ENCODE data around the gene GCSH. TPM values are rescaled to one million over a fixed set of nuclear protein-coding genes. Genes with fewer than 3 reads are reported as not detected.
A peak's percentile ranks its signal among the peaks of the same experiment; 100 is the strongest.

Gene GCSH
- polyA plus RNA-seq, 3 donors, result 0.77 to 2.0 (median 1.0) TPM

GRCh38 chr16:81094771-81095251 is 1.4 kb downstream of the GCSH start:
- H3K36me3 Mint-ChIP-seq, result no peaks in the 10 kb centered on the region
- intact Hi-C loops (cut with micrococcal nuclease), result loop anchor here (5.0 to 10.0 kb wide), 5 partner anchors 58 to 640 kb away; partner anchors contain the start of genes ATMIN (in 1 of the 2), CENPN (in 1 of the 2), CMC2 (in 1 of the 2) and GAN (in 1 of the 2)
- Histone ChIP-seq H3K79me2 (ENCODE audit: insufficient read depth, low read length) (no peaks in the 10 kb centered on the region), H3K4me1 (ENCODE audit: control insufficient read depth in 1 of 2, insufficient read depth in 2 of 2, low read length in 2 of 2) (peaks cover 9 to 16% of the 10 kb centered on the region in 2 donors), H4K20me1 (ENCODE audit: insufficient read depth, low read length) (no peaks in the 10 kb centered on the region), H3K27me3 (ENCODE audit: control insufficient read depth in 2 of 2, insufficient read depth in 2 of 2, low read length in 2 of 2) (peaks cover 0 to 7% of the 10 kb centered on the region in 2 donors), H3K9me3 (replicated peaks in 1 of 2; ENCODE audit: control insufficient read depth in 1 of 2, insufficient read depth in 1 of 2, low read length in 2 of 2) (no peaks in the 10 kb centered on the region), H3K36me3 (replicated peaks in 1 of 2; ENCODE audit: control insufficient read depth in 1 of 2, insufficient read depth in 2 of 2, low read length in 2 of 2) (no peaks in the 10 kb centered on the region), H3K9ac (ENCODE audit: insufficient read depth, low read length, poor library complexity, severe bottlenecking) (no peak overlapping the region), H3K4me2 (replicated peaks; ENCODE audit: extremely low read depth, low read length, poor library complexity, severe bottlenecking) (peak overlapping the region; percentile 94), H3K4me3 (replicated peaks in 1 of 3; ENCODE audit: low read depth in 2 of 3, low read length in 3 of 3) (no peak overlapping the region), H3K27ac (ENCODE audit: low read depth in 1 of 2, low read length in 2 of 2) (no peak overlapping the region), H2AFZ (ENCODE audit: insufficient read depth, low read depth, low read length, poor library complexity, severe bottlenecking) (peak overlapping the region; percentile 100)
- DNase-seq, result no peak
- WGBS (ENCODE audit: insufficient coverage), result 91% methylated on average over 15 of the region's 21 CpGs
- no peak for TF ChIP-seq CTCF (IDR thresholded peaks at IDR 0.05)
- H3K27me3 Mint-ChIP-seq (ENCODE audit: low read depth in 3 of 3), result peaks cover 14 to 16% (median 15%) of the 10 kb centered on the region in 3 donors
- no peak overlapping the region for H3K27ac Mint-ChIP-seq
- peaks cover 15% of the 10 kb centered on the region for H3K4me1 Mint-ChIP-seq
- peaks cover 0 to 2% (median 0%) of the 10 kb centered on the region in 7 donors for H3K9me3 Mint-ChIP-seq
- H3K4me3 Mint-ChIP-seq, result peak overlapping the region in 1 of 2 donors; percentile 89

GRCh38 chr16:81088836-81089235 is 7.4 kb downstream of the GCSH start:
- no peaks in the 10 kb centered on the region for H3K79me2 ChIP-seq (ENCODE audit: insufficient read depth, low read length)
- no peak overlapping the region for H3K27ac Mint-ChIP-seq

More at GRCh38 chr16:81088836-81089235, 7.4 kb downstream of the GCSH start:
- Mint-ChIP-seq H3K27me3 (ENCODE audit: low read depth in 3 of 3) (peaks cover 0 to 3% (median 1%) of the 10 kb centered on the region in 3 donors), H3K4me3 (no peak overlapping the region), H3K4me1 (no peaks in the 10 kb centered on the region), H3K9me3 (no peaks in the 10 kb centered on the region), H3K36me3 (peaks cover 0 to 3% of the 10 kb centered on the region in 2 donors)
- no peak overlapping the region for H3K9ac ChIP-seq (ENCODE audit: insufficient read depth, low read length, poor library complexity, severe bottlenecking)
- WGBS (ENCODE audit: insufficient coverage), result no CpG with 5 or more reads among the region's 5 CpGs
- H2AFZ ChIP-seq (ENCODE audit: insufficient read depth, low read depth, low read length, poor library complexity, severe bottlenecking), result no peak overlapping the region
- no peaks in the 10 kb centered on the region for H4K20me1 ChIP-seq (ENCODE audit: insufficient read depth, low read length)
- intact Hi-C loops (cut with micrococcal nuclease), result no loop called here
- H3K9me3 ChIP-seq (replicated peaks in 1 of 2; ENCODE audit: control insufficient read depth in 1 of 2, insufficient read depth in 1 of 2, low read length in 2 of 2), result no peaks in the 10 kb centered on the region
- H3K4me1 ChIP-seq (ENCODE audit: control insufficient read depth in 1 of 2, insufficient read depth in 2 of 2, low read length in 2 of 2), result no peaks in the 10 kb centered on the region
- DNase-seq, result no peak
- H3K27ac ChIP-seq (ENCODE audit: low read depth in 1 of 2, low read length in 2 of 2), result no peak overlapping the region
- no peak for TF ChIP-seq CTCF (IDR thresholded peaks at IDR 0.05)
- H3K4me2 ChIP-seq (replicated peaks; ENCODE audit: extremely low read depth, low read length, poor library complexity, severe bottlenecking), result no peak overlapping the region
- H3K36me3 ChIP-seq (replicated peaks in 1 of 2; ENCODE audit: control insufficient read depth in 1 of 2, insufficient read depth in 2 of 2, low read length in 2 of 2), result no peaks in the 10 kb centered on the region
- no peaks in the 10 kb centered on the region for H3K27me3 ChIP-seq (ENCODE audit: control insufficient read depth in 2 of 2, insufficient read depth in 2 of 2, low read length in 2 of 2)
- H3K4me3 ChIP-seq (replicated peaks in 1 of 3; ENCODE audit: low read depth in 2 of 3, low read length in 3 of 3), result no peak overlapping the region

Measured in CD14-positive monocyte (primary cell).